ENCODE data around the gene GMEB2. TPM values are rescaled to one million over a fixed set of nuclear protein-coding genes. Genes with fewer than 3 reads are reported as not detected.
"Not testable (repeated sequence)": the region's sequence is repeated elsewhere in the genome, so short reads cannot be mapped to it uniquely, and the experiment has no call there.

GMEB2 gene
- total RNA-seq, 1 donor from 2014 or later: 5.9 TPM

GRCh38 chr20:63658749-63659187 lies 31.9 kb upstream of the GMEB2 start:
- ATAC-seq (peak; percentile 32), DNase-seq (peak; percentile 56)
- intact Hi-C loops (cut with micrococcal nuclease): no loop called here

- ATAC-seq (peak; percentile 96), DNase-seq (peak; percentile 96)
- intact Hi-C loops (cut with micrococcal nuclease): no loop called here
Observed at GRCh38 chr20:63657937-63658748, 31.2 kb upstream of the GMEB2 start, which contains the start of gene RTEL1. RTEL1 (plus strand) TSS chr20:63658312; CDS start chr20:63659403, 1,091 bp downstream.

GRCh38 chr20:63657260-63657936 lies 30.5 kb upstream of the GMEB2 start:
- DNase-seq: no peak
- ATAC-seq: peak; percentile 0
- intact Hi-C loops (cut with micrococcal nuclease): no loop called here

GRCh38 chr20:63656451-63656850 lies 29.6 kb upstream of the GMEB2 start:
- intact Hi-C loops (cut with micrococcal nuclease): no loop called here
- no peak for ATAC-seq
- no peak for DNase-seq

- DNase-seq: no peak
- no peak for ATAC-seq
- intact Hi-C loops (cut with micrococcal nuclease): no loop called here
Observed at GRCh38 chr20:63655249-63655648, 28.3 kb upstream of the GMEB2 start.

GRCh38 chr20:63653974-63654668 lies 27.2 kb upstream of the GMEB2 start:
- no peak for ATAC-seq
- intact Hi-C loops (cut with micrococcal nuclease): no loop called here
- DNase-seq: no peak

- ATAC-seq: peak; percentile 77
- intact Hi-C loops (cut with micrococcal nuclease): no loop called here
- peak; percentile 92 for DNase-seq
Observed at GRCh38 chr20:63653041-63653973, 26.4 kb upstream of the GMEB2 start, which contains the start of gene STMN3. STMN3 (minus strand) TSS chr20:63653424; CDS start chr20:63653345, 79 bp downstream.

- ATAC-seq: peak; percentile 22
- intact Hi-C loops (cut with micrococcal nuclease): no loop called here
- peak; percentile 57 for DNase-seq
Observed at GRCh38 chr20:63652192-63652980, 25.5 kb upstream of the GMEB2 start.

- intact Hi-C loops (cut with micrococcal nuclease): no loop called here
- no peak for DNase-seq
- ATAC-seq: peak; percentile 4
Observed at GRCh38 chr20:63651942-63652191, 25.0 kb upstream of the GMEB2 start.

GRCh38 chr20:63650486-63650885 lies 23.6 kb upstream of the GMEB2 start:
- ATAC-seq; DNase-seq; intact Hi-C loops (cut with micrococcal nuclease): not testable (repeated sequence)

GRCh38 chr20:63648895-63649589 lies 22.1 kb upstream of the GMEB2 start:
- intact Hi-C loops (cut with micrococcal nuclease): no loop called here

GRCh38 chr20:63648190-63648589 lies 21.3 kb upstream of the GMEB2 start:
- DNase-seq: no peak
- intact Hi-C loops (cut with micrococcal nuclease): no loop called here
- ATAC-seq: no peak

More at GRCh38 chr20:63648895-63649589, 22.1 kb upstream of the GMEB2 start:
- ATAC-seq: no peak
- no peak for DNase-seq

- ATAC-seq (no peak), DNase-seq (no peak)
- intact Hi-C loops (cut with micrococcal nuclease): no loop called here
Observed at GRCh38 chr20:63645218-63645617, 18.3 kb upstream of the GMEB2 start.

GRCh38 chr20:63643946-63644345 lies 17.0 kb upstream of the GMEB2 start:
- intact Hi-C loops (cut with micrococcal nuclease): no loop called here
- no peak for DNase-seq
- no peak for ATAC-seq

GRCh38 chr20:63643499-63643898 lies 16.6 kb upstream of the GMEB2 start:
- no peak for ATAC-seq
- no peak for DNase-seq
- intact Hi-C loops (cut with micrococcal nuclease): no loop called here

GRCh38 chr20:63642527-63643247 lies 15.8 kb upstream of the GMEB2 start:
- ATAC-seq: no peak
- DNase-seq: no peak
- intact Hi-C loops (cut with micrococcal nuclease): no loop called here

All from left ventricle myocardium superior (tissue), 1 donor.